GM21367 (cell line): ENCODE results near the gene DGUOK.

Source experiments
- ATAC-seq: cut with Tn5 transposase; IDR thresholded peaks from one replicate; pipeline ENCODE4 v1.9.1; 2021; ENCODE audit not compliant: unreplicated experiment

DGUOK gene

GRCh38 chr2:73946215-73946614 is 19.5 kb downstream of the DGUOK start:
- no peak for ATAC-seq

GRCh38 chr2:73946666-73947065 is 20.0 kb downstream of the DGUOK start:
- no peak for ATAC-seq

- no peak for ATAC-seq
These were observed 20.8 kb downstream of the DGUOK start for GRCh38 chr2:73947412-73948018.

- no peak for ATAC-seq
These were observed 23.1 kb downstream of the DGUOK start for GRCh38 chr2:73949802-73950201.

GRCh38 chr2:73952499-73953446 is 26.1 kb downstream of the DGUOK start:
- no peak for ATAC-seq

- no peak for ATAC-seq
These were observed 29.7 kb downstream of the DGUOK start for GRCh38 chr2:73956218-73956865.

- ATAC-seq = no peak
These were observed 34.6 kb downstream of the DGUOK start for GRCh38 chr2:73961274-73961673.

GRCh38 chr2:73961823-73962615 is 35.3 kb downstream of the DGUOK start:
- no peak for ATAC-seq

GRCh38 chr2:73962798-73963197 is 36.1 kb downstream of the DGUOK start:
- no peak for ATAC-seq

GRCh38 chr2:73963385-73964120 is 36.9 kb downstream of the DGUOK start:
- ATAC-seq = no peak

- no peak for ATAC-seq
These were observed 37.5 kb downstream of the DGUOK start for GRCh38 chr2:73964223-73964622.

GRCh38 chr2:73965053-73965452 is 38.4 kb downstream of the DGUOK start:
- ATAC-seq = no peak

- ATAC-seq = no peak
These were observed 41.8 kb downstream of the DGUOK start for GRCh38 chr2:73968357-73968937.

- ATAC-seq = no peak
These were observed 42.7 kb downstream of the DGUOK start for GRCh38 chr2:73969356-73969755.

- no peak for ATAC-seq
These were observed 43.6 kb downstream of the DGUOK start for GRCh38 chr2:73970141-73970803.

GRCh38 chr2:73970850-73971471 is 44.3 kb downstream of the DGUOK start:
- peak; percentile 78 for ATAC-seq

GRCh38 chr2:73971722-73972121 is 45.0 kb downstream of the DGUOK start:
- no peak for ATAC-seq

- ATAC-seq = no peak
These were observed 46.2 kb downstream of the DGUOK start for GRCh38 chr2:73972846-73973245.

GRCh38 chr2:73975731-73976130 is 49.1 kb downstream of the DGUOK start:
- no peak for ATAC-seq
